Right renal pelvis (tissue), 4 donors: ENCODE measurements around the gene ATP6V0A1. TPM values are rescaled to one million over a fixed set of nuclear protein-coding genes. Genes with fewer than 3 reads are reported as not detected.

Source experiments
- DNase-seq, 4 donors: peaks; one replicate each; pipeline ENCODE4 v3.0.0-alpha.2; 2013; ENCODE audit warnings: low read depth in 4 of 4, low spot score in 3 of 4, missing footprints in 1 of 4
- polyA plus RNA-seq, 4 donors: library from polyadenylated mRNA; unstranded; fragments of 120-200 nt; gene quantifications; one replicate each; pipeline ENCODE4 v1.2.1, GENCODE V29; 2013; ENCODE audit not compliant: insufficient read length in 4 of 4

ATP6V0A1 gene
- polyA plus RNA-seq, 4 donors = 43.1 to 58.2 (median 55.1) TPM

GRCh38 chr17:42518046-42518754 is 59.5 kb downstream of the ATP6V0A1 start:
- no peak for DNase-seq

- no peak for DNase-seq
Measured at GRCh38 chr17:42518755-42519545, 60.3 kb downstream of the ATP6V0A1 start.

GRCh38 chr17:42519546-42520491 is 61.1 kb downstream of the ATP6V0A1 start:
- peak; percentile 74 to 84 (median 82) for DNase-seq

GRCh38 chr17:42520540-42520951 is 61.9 kb downstream of the ATP6V0A1 start:
- DNase-seq = no peak

DNA sequence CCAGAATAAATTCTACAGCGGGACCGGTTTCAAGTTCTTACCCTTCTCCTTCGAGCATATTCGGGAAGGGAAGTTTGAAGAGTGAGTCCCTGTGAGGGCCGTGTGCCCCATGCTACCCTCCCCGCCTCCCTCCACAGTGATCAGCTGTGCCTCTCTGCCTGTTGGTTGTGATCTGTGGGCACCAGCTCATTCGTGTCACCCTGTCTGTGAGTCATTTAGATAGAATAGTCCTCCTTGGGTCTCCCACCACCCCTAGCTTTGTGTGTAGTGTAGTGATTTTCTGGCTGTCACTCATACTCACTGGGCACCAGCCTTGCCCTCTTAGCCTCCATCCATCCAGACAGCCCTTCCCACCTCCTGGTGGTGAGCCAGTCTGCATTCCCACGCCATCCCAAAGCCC is 62.4 kb downstream of the ATP6V0A1 start:
- DNase-seq = no peak

DNA sequence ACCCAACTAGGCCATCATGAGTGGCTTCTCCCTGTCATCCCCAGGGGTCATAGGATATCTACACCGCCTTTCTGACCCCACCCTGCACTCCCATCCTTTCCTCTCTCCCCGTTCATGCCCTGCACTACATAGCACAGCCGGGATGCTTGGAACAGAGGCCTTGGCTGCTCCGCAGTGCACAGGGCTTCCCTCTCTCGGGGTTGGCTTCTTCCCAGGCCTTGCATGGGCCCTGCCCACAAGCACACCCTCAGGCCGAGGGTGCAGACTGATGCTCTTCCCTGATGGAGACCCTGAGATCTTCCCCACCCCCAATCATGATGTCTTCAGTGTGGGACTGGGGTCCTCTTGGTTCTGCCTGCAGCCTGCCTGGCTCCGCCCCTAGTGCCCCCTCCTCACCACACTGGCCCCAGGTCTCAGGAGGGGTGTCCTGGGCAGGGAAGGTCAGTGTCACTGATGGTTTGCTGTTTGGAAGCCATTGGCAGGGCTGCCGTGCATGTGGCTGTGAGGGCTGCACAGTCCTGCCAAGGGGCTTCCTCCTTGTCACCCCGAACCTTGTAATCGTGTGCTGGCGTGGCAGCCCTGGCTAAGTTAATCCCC is 63.1 kb downstream of the ATP6V0A1 start:
- DNase-seq = no peak

DNA sequence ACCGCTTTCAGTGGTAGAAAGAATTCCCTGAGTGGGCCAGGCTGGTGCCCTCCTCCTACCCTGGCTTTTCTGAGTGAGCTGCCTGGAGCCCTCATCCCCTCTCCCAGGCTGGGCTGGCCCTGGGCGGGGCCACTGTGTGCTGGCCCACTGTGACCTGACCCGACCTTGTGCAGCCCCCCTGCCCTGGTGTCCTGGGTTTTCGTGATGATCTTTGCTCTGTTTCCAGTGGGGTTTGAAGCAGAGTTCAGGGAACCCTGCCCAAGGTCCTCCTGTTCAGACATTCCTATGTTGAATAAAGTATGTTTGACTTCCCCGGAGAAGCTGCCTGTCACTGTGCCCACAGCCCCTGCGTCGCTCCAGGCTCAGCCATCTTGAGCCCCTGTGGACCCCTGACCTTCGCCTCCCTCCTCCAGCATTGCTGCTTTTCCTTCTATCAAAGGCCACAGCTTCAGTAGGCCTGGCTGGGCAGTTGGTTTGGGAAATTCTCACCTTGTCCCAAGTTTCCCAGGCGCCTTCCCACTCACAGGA is 63.6 kb downstream of the ATP6V0A1 start:
- DNase-seq = no peak

DNA sequence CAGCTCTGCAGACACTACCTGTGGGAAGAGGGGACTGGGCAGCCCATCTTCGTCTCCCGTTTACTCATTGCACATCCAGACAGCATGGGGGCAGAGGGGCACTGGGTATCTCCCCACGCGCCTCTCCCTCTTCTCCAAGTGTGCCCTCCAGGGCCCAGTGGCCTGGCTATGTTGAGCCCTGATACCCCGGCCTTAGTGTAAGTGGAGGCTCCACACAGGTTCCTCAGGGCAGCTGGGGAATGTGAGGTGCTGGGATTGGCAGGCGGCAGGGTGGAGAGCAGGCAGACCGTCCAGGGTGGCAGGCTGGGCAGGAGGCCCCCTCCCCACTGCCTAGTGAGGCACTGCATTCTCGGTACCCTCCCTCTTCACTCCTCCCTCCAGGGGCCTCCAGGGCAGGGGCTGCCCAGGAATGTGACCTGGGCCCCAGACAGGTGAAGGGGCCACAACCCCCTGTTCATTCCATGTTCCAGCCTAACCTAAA is 64.2 kb downstream of the ATP6V0A1 start:
- DNase-seq = no peak

GRCh38 chr17:42525221-42525620 is 66.5 kb downstream of the ATP6V0A1 start:
- no peak for DNase-seq

GRCh38 chr17:42526031-42526444 is 67.4 kb downstream of the ATP6V0A1 start:
- DNase-seq = no peak

DNA sequence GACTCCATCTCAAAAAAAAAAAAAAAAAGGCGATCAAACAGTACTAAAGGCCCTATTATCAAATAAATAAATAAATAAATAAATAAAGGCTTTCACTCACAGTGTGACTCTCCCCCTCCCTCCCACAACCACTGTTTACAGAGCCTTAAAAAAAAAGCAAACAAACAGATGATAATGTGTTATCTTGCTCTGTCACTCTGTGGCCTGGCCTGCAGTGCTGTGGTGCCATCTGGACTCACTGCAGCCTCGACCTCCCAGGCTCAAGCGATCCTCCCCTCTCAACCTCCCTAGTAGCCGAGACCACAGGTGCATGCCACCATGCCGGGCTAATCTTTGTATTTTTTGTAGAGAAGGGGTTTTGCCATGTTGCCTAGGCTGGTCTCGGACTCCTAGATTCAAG is 69.3 kb downstream of the ATP6V0A1 start:
- DNase-seq = no peak

DNA sequence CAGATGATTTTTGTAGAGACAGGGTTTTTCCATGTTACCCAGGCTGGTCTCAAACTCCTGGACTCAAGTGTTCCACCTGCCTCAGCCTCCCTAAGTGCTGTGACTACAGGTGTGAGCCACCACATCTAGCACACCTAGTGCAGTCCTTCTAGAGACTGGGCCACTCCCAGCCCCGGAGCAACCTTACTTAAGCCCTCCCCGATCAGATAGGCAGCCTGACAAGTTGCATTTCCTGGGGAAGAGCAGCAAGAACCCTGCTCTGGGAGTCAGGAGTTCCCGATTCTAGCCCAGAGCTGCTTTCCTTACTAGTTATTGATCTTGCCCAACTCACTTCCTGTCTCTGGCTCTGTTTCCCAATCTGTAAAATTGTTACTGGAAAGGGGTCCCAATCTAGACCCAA is 70.4 kb downstream of the ATP6V0A1 start:
- DNase-seq = no peak

DNA sequence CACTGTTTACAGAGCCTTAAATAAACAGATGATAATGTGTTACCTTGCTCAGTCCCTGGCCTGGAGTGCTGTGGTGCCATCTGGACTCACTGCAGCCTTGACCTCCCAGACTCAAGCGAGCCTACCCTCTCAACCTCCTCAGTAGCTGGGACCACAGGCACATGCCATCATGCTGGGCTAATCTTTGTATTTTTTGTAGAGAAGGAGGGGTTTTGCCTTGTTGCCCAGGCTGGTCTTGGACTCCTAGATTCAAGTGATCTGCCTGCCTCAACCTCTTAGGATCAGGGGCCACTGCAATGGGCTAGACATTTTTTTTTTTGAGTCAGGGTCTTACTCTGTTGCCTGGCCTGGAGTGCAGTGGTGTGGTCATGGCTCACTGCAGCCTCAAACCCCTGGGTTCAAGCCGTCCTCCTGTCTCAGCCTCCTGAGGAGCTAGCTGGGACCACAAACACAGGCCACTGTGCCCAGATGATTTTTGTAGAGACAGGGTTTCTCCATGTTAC is 72.3 kb downstream of the ATP6V0A1 start:
- DNase-seq = no peak

DNA sequence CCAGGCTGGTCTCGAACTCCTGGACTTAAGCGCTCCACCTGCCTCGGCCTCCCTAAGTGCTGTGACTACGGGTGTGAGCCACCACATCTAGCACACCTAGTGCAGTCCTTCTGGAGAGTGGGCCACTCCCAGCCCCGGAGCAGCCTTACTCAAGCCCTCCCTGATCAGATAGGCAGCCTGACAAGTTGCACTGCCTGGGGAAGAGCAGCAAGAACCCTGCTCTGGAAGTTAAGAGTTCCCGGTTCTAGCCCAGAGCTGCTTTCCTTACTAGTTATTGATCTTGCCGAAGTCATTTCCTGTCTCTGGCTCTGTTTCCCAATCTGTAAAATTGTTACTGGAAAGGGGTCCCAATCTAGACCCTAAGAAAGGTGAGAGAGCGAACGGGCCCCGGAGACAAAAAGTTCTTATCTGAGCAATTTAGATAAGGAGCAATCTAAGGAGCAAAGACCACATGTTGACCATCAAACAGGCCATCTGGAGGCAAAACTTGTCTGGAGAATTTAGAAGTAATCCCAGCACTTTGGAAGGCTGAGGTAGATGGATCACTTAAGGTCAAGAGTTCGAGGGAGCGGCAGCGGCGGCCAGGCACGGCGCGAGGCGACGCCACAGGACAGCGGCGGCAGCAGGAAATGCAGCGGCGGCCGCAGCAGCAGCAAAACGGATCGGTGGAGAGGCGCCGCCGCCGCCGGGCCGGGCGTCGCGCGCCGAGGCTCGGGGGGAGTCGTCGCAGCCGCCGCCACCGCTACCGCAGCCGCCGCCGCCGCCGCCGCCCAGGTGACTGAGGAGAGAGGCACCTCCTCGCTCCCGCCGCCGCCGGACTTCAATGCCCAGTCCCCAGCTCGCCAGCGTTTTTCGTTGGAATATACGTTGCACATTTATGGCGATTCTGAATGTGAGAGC is 73.0 kb downstream of the ATP6V0A1 start:
- no peak for DNase-seq

- no peak for DNase-seq
Measured at GRCh38 chr17:42535155-42536047, 76.7 kb downstream of the ATP6V0A1 start.

- DNase-seq = peak in 2 of 4 donors; percentile 80 to 81
Measured at GRCh38 chr17:42536048-42536371, 77.3 kb downstream of the ATP6V0A1 start, which contains the start of gene NAGLU. NAGLU (plus strand) TSS chr17:42536241; CDS start chr17:42536273, 32 bp downstream.

GRCh38 chr17:42536372-42537155 is 77.9 kb downstream of the ATP6V0A1 start:
- DNase-seq = no peak
